Measurements from ENCODE around the gene TINCR. TPM values are rescaled to one million over a fixed set of nuclear protein-coding genes. Genes with fewer than 3 reads are reported as not detected.

TINCR gene
- polyA plus RNA-seq, 3 donors from 2014 or later = 0.06 TPM; not detected in 2

GRCh38 chr19:5585461-5586299 is 17.9 kb upstream of the TINCR start:
- Mint-ChIP-seq H3K27me3 (ENCODE audit: low read depth in 3 of 3) (peaks cover 2 to 5% (median 4%) of the 10 kb centered on the region in 3 donors), H3K9me3 (no peaks in the 10 kb centered on the region), H3K4me3 (no peak overlapping the region), H3K36me3 (peaks cover 0 to 22% (median 5%) of the 10 kb centered on the region in 3 donors), H3K4me1 (peaks cover 4 to 6% of the 10 kb centered on the region in 2 donors), H3K27ac (peak overlapping the region in 3 of 6 donors; percentile 22 to 48 (median 28))
- no peak for DNase-seq

GRCh38 chr19:5580161-5580571 is 12.4 kb upstream of the TINCR start:
- H3K36me3 Mint-ChIP-seq = no peaks in the 10 kb centered on the region
- peaks cover 7 to 9% of the 10 kb centered on the region in 2 donors for H3K4me1 Mint-ChIP-seq
- no peaks in the 10 kb centered on the region for H3K9me3 Mint-ChIP-seq
- H3K27me3 Mint-ChIP-seq (ENCODE audit: low read depth in 3 of 3) = peaks cover 2% of the 10 kb centered on the region in 3 donors
- H3K4me3 Mint-ChIP-seq = no peak overlapping the region
- H3K27ac Mint-ChIP-seq = peak overlapping the region in 1 of 6 donors; percentile 28
- DNase-seq = no peak

- H3K27ac Mint-ChIP-seq = peak overlapping the region in 1 of 6 donors; percentile 28
- no peak overlapping the region for H3K4me3 Mint-ChIP-seq
- H3K36me3 Mint-ChIP-seq = no peaks in the 10 kb centered on the region
- peaks cover 2% of the 10 kb centered on the region in 3 donors for H3K27me3 Mint-ChIP-seq (ENCODE audit: low read depth in 3 of 3)
- no peak for DNase-seq
- peaks cover 7 to 9% of the 10 kb centered on the region in 2 donors for H3K4me1 Mint-ChIP-seq
- H3K9me3 Mint-ChIP-seq = no peaks in the 10 kb centered on the region
Observed at GRCh38 chr19:5579697-5580096, 11.9 kb upstream of the TINCR start.

GRCh38 chr19:5579286-5579685 is 11.5 kb upstream of the TINCR start:
- Mint-ChIP-seq H3K27me3 (ENCODE audit: low read depth in 3 of 3) (peaks cover 2% of the 10 kb centered on the region in 3 donors), H3K27ac (no peak overlapping the region), H3K4me3 (no peak overlapping the region), H3K36me3 (no peaks in the 10 kb centered on the region), H3K9me3 (no peaks in the 10 kb centered on the region), H3K4me1 (peaks cover 7 to 9% of the 10 kb centered on the region in 2 donors)
- no peak for DNase-seq

GRCh38 chr19:5578097-5578846 is 10.5 kb upstream of the TINCR start:
- Mint-ChIP-seq H3K4me3 (peak overlapping the region in 1 of 5 donors; percentile 12), H3K4me1 (peaks cover 7 to 9% of the 10 kb centered on the region in 2 donors), H3K9me3 (no peaks in the 10 kb centered on the region), H3K27ac (peak overlapping the region in 1 of 6 donors; percentile 36), H3K27me3 (ENCODE audit: low read depth in 3 of 3) (peaks cover 2% of the 10 kb centered on the region in 3 donors), H3K36me3 (no peaks in the 10 kb centered on the region)
- peak; percentile 44 to 59 (median 58) for DNase-seq

GRCh38 chr19:5575590-5575989 is 7.8 kb upstream of the TINCR start:
- Mint-ChIP-seq H3K4me1 (peaks cover 7 to 9% of the 10 kb centered on the region in 2 donors), H3K27ac (no peak overlapping the region), H3K9me3 (no peaks in the 10 kb centered on the region), H3K4me3 (no peak overlapping the region), H3K27me3 (ENCODE audit: low read depth in 3 of 3) (peaks cover 0 to 2% (median 0%) of the 10 kb centered on the region in 3 donors), H3K36me3 (peaks cover 0 to 7% (median 5%) of the 10 kb centered on the region in 3 donors)
- DNase-seq = no peak

- Mint-ChIP-seq H3K27ac (no peak overlapping the region), H3K27me3 (ENCODE audit: low read depth in 3 of 3) (peaks cover 0 to 4% (median 0%) of the 10 kb centered on the region in 3 donors), H3K36me3 (peaks cover 0 to 7% (median 5%) of the 10 kb centered on the region in 3 donors), H3K4me1 (peaks cover 1 to 2% of the 10 kb centered on the region in 2 donors), H3K4me3 (no peak overlapping the region), H3K9me3 (no peaks in the 10 kb centered on the region)
- no peak for DNase-seq
Observed at GRCh38 chr19:5572556-5573286, 5.0 kb upstream of the TINCR start.

- Mint-ChIP-seq H3K4me3 (no peak overlapping the region), H3K27ac (peak overlapping the region in 1 of 6 donors; percentile 69), H3K36me3 (peaks cover 0 to 7% (median 5%) of the 10 kb centered on the region in 3 donors), H3K4me1 (no peaks in the 10 kb centered on the region), H3K9me3 (no peaks in the 10 kb centered on the region), H3K27me3 (ENCODE audit: low read depth in 3 of 3) (peaks cover 0 to 4% (median 0%) of the 10 kb centered on the region in 3 donors)
- no peak for DNase-seq
Observed at GRCh38 chr19:5571777-5572176, 4.0 kb upstream of the TINCR start.

GRCh38 chr19:5567970-5568407 is 236 bp upstream of the TINCR start:
- H3K9me3 Mint-ChIP-seq = peaks cover 0 to 4% (median 0%) of the 10 kb centered on the region in 6 donors
- H3K4me1 Mint-ChIP-seq = no peaks in the 10 kb centered on the region
- peaks cover 0 to 8% (median 6%) of the 10 kb centered on the region in 3 donors for H3K27me3 Mint-ChIP-seq (ENCODE audit: low read depth in 3 of 3)
- no peak overlapping the region for H3K4me3 Mint-ChIP-seq
- H3K36me3 Mint-ChIP-seq = peaks cover 0 to 7% (median 5%) of the 10 kb centered on the region in 3 donors
- H3K27ac Mint-ChIP-seq = no peak overlapping the region
- DNase-seq = no peak

GRCh38 chr19:5564930-5565329 is 2.8 kb downstream of the TINCR start:
- H3K36me3 Mint-ChIP-seq = no peaks in the 10 kb centered on the region
- H3K4me3 Mint-ChIP-seq = no peak overlapping the region
- peaks cover 0 to 12% (median 4%) of the 10 kb centered on the region in 6 donors for H3K9me3 Mint-ChIP-seq
- no peak overlapping the region for H3K27ac Mint-ChIP-seq
- DNase-seq = no peak
- no peaks in the 10 kb centered on the region for H3K4me1 Mint-ChIP-seq
- H3K27me3 Mint-ChIP-seq (ENCODE audit: low read depth in 3 of 3) = peaks cover 0 to 9% (median 6%) of the 10 kb centered on the region in 3 donors

- H3K9me3 Mint-ChIP-seq = peaks cover 0 to 12% (median 4%) of the 10 kb centered on the region in 6 donors
- no peaks in the 10 kb centered on the region for H3K4me1 Mint-ChIP-seq
- H3K4me3 Mint-ChIP-seq = no peak overlapping the region
- no peaks in the 10 kb centered on the region for H3K36me3 Mint-ChIP-seq
- H3K27me3 Mint-ChIP-seq (ENCODE audit: low read depth in 3 of 3) = peaks cover 0 to 9% (median 3%) of the 10 kb centered on the region in 3 donors
- no peak overlapping the region for H3K27ac Mint-ChIP-seq
- no peak for DNase-seq
Observed at GRCh38 chr19:5563935-5564612, 3.7 kb downstream of the TINCR start.

- no peak overlapping the region for H3K4me3 Mint-ChIP-seq
- no peak for DNase-seq
- peaks cover 0 to 12% (median 4%) of the 10 kb centered on the region in 6 donors for H3K9me3 Mint-ChIP-seq
- peaks cover 0 to 11% (median 6%) of the 10 kb centered on the region in 3 donors for H3K27me3 Mint-ChIP-seq (ENCODE audit: low read depth in 3 of 3)
- H3K4me1 Mint-ChIP-seq = no peaks in the 10 kb centered on the region
- no peaks in the 10 kb centered on the region for H3K36me3 Mint-ChIP-seq
- no peak overlapping the region for H3K27ac Mint-ChIP-seq
Observed at GRCh38 chr19:5563008-5563431, 4.7 kb downstream of the TINCR start.

GRCh38 chr19:5562280-5562679 is 5.5 kb downstream of the TINCR start:
- Mint-ChIP-seq H3K4me3 (no peak overlapping the region), H3K27ac (peak overlapping the region in 1 of 6 donors; percentile 20), H3K9me3 (peaks cover 0 to 12% (median 4%) of the 10 kb centered on the region in 6 donors), H3K4me1 (no peaks in the 10 kb centered on the region), H3K27me3 (ENCODE audit: low read depth in 3 of 3) (peaks cover 0 to 11% (median 6%) of the 10 kb centered on the region in 3 donors), H3K36me3 (no peaks in the 10 kb centered on the region)
- no peak for DNase-seq
